K562 (cell line): ENCODE results near the gene ACTN2. TPM values are rescaled to one million over a fixed set of nuclear protein-coding genes. Genes with fewer than 3 reads are reported as not detected.

ENCODE experiments used
- CEBPG ChIP-seq, 3 experiments: fragments of 200-800 bp in 1 of 3; sonication (Bioruptor generic) in 1 of 3; sonication (generic) in 1 of 3; formaldehyde crosslinking in 1 of 3; IDR thresholded peaks in 2 of 3; conservative IDR thresholded peaks in 1 of 3; 2 replicates each; pipeline versions ENCODE4 v1.6.1 to v1.8.0; 2016 to 2022; ENCODE audit warnings: missing compliant biosample characterization in 2 of 3, missing genetic modification characterization in 2 of 3, mild to moderate bottlenecking in 1 of 3, missing genetic modification reagents in 1 of 3
- DACH1 ChIP-seq: fragments of 450-650 bp; IDR thresholded peaks from 2 replicates; pipeline ENCODE4 v1.6.1; 2018; ENCODE audit not compliant: partially characterized antibody
- EHMT2 ChIP-seq: fragments of 450-650 bp; IDR thresholded peaks from 2 replicates; pipeline ENCODE4 v1.6.1; 2018; ENCODE audit warnings: antibody characterized with exemption
- FIP1L1 ChIP-seq: fragments of 200-400 bp; formaldehyde crosslinking; IDR thresholded peaks from 2 replicates; pipeline ENCODE4 v1.6.1; 2018; ENCODE audit warnings: mild to moderate bottlenecking, low read depth, low read length; ENCODE audit not compliant: poor library complexity, severe bottlenecking
- GTF2A2 ChIP-seq: IDR thresholded peaks from 2 replicates; pipeline ENCODE4 v1.6.1; 2016; ENCODE audit warnings: mild to moderate bottlenecking, missing genetic modification characterization, missing compliant biosample characterization
- IFI16 ChIP-seq: fragments of 250-450 bp; sonication (Bioruptor Pico); IDR thresholded peaks from 2 replicates; pipeline ENCODE4 v2.1.2; 2022; ENCODE audit warnings: mild to moderate bottlenecking, inconsistent platforms
- KAT7 ChIP-seq: sonication (generic); formaldehyde crosslinking; IDR thresholded peaks from 2 replicates; pipeline ENCODE4 v1.8.0; 2022; ENCODE audit warnings: missing genetic modification reagents, mild to moderate bottlenecking, borderline replicate concordance
- LEF1 ChIP-seq: fragments of 450-650 bp; IDR thresholded peaks from 2 replicates; pipeline ENCODE4 v1.6.1; 2016; ENCODE audit warnings: mild to moderate bottlenecking
- NFRKB ChIP-seq: fragments of 450-650 bp; IDR thresholded peaks from 2 replicates; pipeline ENCODE4 v1.6.1; 2016; ENCODE audit warnings: low read depth
- NFXL1 ChIP-seq: fragments of 450-650 bp; formaldehyde crosslinking; IDR thresholded peaks from 2 replicates; pipeline ENCODE4 v1.4.0; 2021; ENCODE audit warnings: mild to moderate bottlenecking
- RAD51 ChIP-seq: fragments of 450-650 bp; IDR thresholded peaks from 2 replicates; pipeline ENCODE4 v1.7.1; 2016; ENCODE audit warnings: low read depth, mild to moderate bottlenecking, borderline replicate concordance
- THAP12 ChIP-seq: fragments of 250-450 bp; sonication (Bioruptor Pico); IDR thresholded peaks from 2 replicates; pipeline ENCODE4 v1.9.0; 2021; ENCODE audit warnings: mild to moderate bottlenecking, inconsistent platforms
- ZBTB11 ChIP-seq, 3 experiments: fragments of 200-800 bp in 1 of 3; fragments of 250-450 bp in 1 of 3; fragments of 450-650 bp in 1 of 3; sonication (Bioruptor Pico) in 1 of 3; sonication (Bioruptor generic) in 1 of 3; formaldehyde crosslinking in 1 of 3; IDR thresholded peaks; 2 replicates each; pipeline versions ENCODE4 v1.6.1 to v1.8.0; 2016 to 2022; ENCODE audit warnings: mild to moderate bottlenecking in 2 of 3, missing genetic modification characterization in 2 of 3, missing compliant biosample characterization in 1 of 3, moderate library complexity in 1 of 3
- ZC3H4 ChIP-seq: sonication (generic); formaldehyde crosslinking; IDR thresholded peaks from 2 replicates; pipeline ENCODE4 v1.9.0; 2021; ENCODE audit warnings: missing genetic modification reagents, borderline replicate concordance
- ZNF232 ChIP-seq: sonication (generic); formaldehyde crosslinking; IDR thresholded peaks from 2 replicates; pipeline ENCODE4 v1.8.0; 2022; ENCODE audit warnings: mild to moderate bottlenecking, missing genetic modification reagents
- ZNF395 ChIP-seq: fragments of 200-800 bp; sonication (Bioruptor generic); IDR thresholded peaks from 2 replicates; pipeline ENCODE4 v1.6.1; 2017; ENCODE audit warnings: missing genetic modification characterization, missing compliant biosample characterization
- ZNF512 ChIP-seq: IDR thresholded peaks from 2 replicates; pipeline ENCODE4 v1.6.1; 2016; ENCODE audit warnings: missing genetic modification characterization, missing compliant biosample characterization
- polyA plus RNA-seq, 8 experiments: library from polyadenylated mRNA; depleted of rRNA in 4 of 8; stranded (reverse) in 5 of 8; unstranded in 3 of 8; fragments of >200 nt; fragmentation: Nextera tagmentation in 2 of 8; fragmentation: Illumina TruSeq in 1 of 8; extraction: Ambion mirVana in 2 of 8; extraction: Trizol in 1 of 8; gene quantifications; 2 replicates each; pipeline versions ENCODE4 v1.2.1 to v1.2.3, GENCODE V29; 2011 to 2014; ENCODE audit warnings: inconsistent platforms in 1 of 8, missing spikeins in 1 of 8
- total RNA-seq, 7 experiments: library from RNA; depleted of rRNA in 6 of 7; stranded (reverse); fragments of >200 nt in 6 of 7; fragmentation: Illumina TruSeq in 2 of 7; extraction: Trizol in 2 of 7; gene quantifications; 2 replicates each; pipeline versions ENCODE4 v1.2.1 to v1.2.3, GENCODE V29; 2011 to 2021; ENCODE audit warnings: low replicate concordance in 1 of 7

The ACTN2 gene
- total and polyA plus RNA-seq, 9 of the 15 experiments (the other 6 are each of a cell fraction or from before 2014, with no cell fraction given) = 0.18 to 0.94 (median 0.42) TPM

- TF ChIP-seq KAT7 (CRISPR knock-in tag) (peak; percentile 96; the same call in 1 of the 2 replicates), IFI16 (CRISPR knock-in tag) (no peak), GTF2A2 (tag) (0 out of 2 replicates have a peak, but pooled peaks have one; percentile 11), ZC3H4 (CRISPR knock-in tag) (no peak), DACH1 (peak; percentile 37), ZNF232 (no peak), NFXL1 (CRISPR knock-in tag) (no peak), ZNF512 (tag) (no peak), FIP1L1 (peak; percentile 50), THAP12 (CRISPR knock-in tag) (0 out of 2 replicates have a peak, but pooled peaks have one; percentile 57), RAD51 (no peak), NFRKB (0 out of 2 replicates have a peak, but pooled peaks have one; percentile 17), EHMT2 (no peak), ZBTB11 (CRISPR knock-in tag; IDR thresholded peaks at IDR 0.05) (peak in 1 of 3 experiments; percentile 78; a peak in 1 of 6 replicates), CEBPG (CRISPR knock-in tag; IDR thresholded peaks at IDR 0.05) (peak; percentile 54; the same call in 1 of the 2 replicates), CEBPG (tag; conservative IDR thresholded peaks at IDR 0.05 in 1 of 2, IDR thresholded peaks at IDR 0.05 in 1 of 2) (no peak), ZNF395 (CRISPR knock-in tag) (0 out of 2 replicates have a peak, but pooled peaks have one; percentile 23), LEF1 (no peak)
These were observed 109.7 kb downstream of the ACTN2 start (continued) for GRCh38 chr1:236795757-236796667.
